Iris pigment epithelial cell (primary cell): Measurements from ENCODE around the gene FFAR2.

ENCODE experiments used
- DNase-seq: peaks from one replicate; pipeline ENCODE4 v3.0.0-alpha.2; 2011; ENCODE audit warnings: low read depth

The FFAR2 gene

DNA sequence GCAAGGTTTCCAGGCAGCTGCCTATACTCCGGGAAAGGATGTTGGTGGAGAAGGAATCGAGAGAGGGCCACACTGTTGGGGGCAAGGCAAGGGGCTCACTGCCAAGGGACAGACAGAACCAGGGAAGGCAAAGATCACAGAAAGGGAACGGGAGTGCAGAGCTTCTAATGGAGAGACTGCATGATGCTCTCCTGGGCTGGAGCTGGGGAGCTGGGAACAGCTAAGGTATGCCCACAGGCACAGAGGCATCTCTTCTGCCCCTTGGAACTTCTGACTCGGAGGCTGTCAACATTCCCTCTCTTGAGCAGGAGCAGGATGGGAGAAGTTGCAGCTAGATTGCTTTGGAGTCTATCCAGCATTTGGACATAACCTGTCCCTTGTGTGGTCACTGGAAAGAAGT lies 22.4 kb upstream of the FFAR2 start:
- DNase-seq, result no peak

DNA sequence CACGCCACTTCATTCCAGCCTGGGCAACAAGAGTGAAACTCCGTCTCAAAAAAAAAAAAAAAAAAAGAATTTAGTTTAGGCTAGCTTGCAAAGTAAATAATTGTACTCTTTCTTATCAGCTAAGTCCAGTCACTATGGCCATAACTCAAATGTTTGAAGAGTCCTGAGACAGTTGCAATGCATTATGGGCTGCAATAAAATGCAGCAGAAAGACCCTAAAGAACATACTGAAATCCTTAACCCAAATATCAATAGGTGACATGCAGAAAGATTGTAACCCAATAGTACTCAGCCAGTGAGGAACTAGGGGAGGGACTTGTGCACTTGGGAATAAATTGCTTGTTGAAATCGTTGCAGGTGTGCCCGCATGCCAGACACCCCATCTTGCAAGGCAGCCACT lies 20.9 kb upstream of the FFAR2 start:
- no peak for DNase-seq

DNA sequence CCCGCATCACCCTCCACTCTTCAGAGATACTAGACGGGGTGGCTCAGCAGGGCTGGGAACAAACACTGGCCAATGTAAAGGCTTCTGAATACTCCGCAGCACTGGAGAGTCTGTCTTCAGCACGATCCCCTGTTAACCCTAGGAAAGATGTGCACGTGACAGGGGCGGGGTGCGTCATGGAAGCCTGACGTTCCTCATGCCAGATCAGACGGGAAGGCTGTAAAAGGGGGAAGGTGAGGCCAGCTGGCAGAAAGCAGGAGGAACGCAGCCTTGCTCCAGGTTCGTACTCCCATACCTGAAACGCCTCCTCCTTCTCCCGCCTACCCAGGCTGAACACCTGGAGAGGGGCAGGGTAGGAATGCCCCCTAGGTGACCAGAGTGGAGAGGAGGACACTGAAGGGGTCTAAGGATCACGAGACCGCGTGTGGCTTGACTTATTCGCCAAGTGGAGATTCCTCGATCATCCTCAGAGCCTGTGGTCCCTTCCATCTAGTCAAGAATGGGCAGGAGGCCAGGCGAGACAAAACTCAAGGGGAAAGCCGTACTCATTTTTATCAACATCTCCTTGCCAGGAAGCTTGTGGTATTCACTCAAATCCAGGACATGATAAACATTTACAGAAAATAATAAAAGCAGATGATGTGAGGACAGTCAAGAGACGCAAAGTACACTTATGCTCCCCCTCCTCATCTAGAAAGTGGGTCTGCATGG lies 18.2 kb upstream of the FFAR2 start:
- no peak for DNase-seq

DNA sequence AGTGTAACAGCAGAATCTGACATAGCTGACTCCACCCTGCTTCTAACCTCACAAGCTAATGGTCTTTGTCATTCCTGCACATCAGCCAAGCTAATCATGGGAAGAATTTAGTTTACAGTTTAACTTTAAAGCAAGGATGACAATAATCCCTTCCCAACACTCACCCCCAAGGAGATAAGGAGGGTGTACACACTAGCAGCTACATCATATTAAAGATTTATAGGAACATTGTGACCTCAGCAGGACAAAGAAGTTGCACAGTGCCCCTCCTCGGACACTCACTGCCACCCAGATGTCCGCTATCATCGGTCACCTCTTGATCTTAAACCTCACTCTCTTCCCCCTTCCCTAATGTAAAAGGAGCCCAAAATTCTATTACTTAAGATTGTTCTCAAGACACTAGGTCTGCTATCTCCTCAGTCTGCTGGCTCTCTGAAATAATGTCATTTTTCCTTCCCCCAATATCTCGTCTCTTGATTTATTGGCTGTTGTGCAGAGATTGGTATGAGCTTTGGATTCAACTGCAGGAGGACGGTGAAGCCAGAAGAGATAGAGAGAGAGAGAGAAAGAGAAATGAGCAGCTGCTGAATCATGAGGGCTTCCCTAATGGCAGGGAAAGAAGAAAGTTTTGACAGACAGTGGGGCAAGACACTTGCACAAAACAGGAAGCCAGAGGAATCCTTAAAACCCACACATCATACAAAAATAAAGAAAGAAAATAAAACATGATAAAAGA lies 17.5 kb upstream of the FFAR2 start:
- DNase-seq, result peak; percentile 8

DNA sequence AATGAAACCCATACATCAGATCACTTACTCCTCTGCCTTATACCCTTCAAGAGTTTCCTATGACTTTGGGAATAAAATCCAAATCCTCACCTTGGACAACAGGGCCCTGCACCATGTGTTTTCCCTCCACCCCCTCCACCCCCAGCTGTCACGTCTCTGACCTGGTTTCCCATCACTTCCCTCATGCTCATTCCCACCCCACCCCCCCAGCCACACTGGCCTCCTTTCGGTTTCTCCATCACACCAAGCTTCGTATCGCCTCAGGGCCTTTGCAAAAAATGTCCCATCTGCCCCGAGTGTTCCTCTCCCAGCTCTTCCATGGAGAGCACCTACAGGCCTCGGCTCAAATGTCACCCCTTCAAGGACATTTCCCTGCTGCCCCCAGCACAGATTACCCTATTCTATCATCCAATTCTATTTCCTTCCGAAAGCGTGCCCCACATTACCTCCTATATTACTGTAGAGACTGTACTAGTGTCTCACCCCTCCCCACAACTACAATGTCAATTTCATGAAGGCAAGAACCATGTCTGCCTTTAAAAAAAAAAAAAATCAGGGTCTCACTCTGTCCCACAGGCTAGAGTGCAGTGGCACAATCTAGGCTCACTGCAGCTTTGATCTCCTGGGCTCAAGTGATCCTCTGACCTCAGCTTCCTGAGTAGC lies 16.8 kb upstream of the FFAR2 start:
- no peak for DNase-seq

DNA sequence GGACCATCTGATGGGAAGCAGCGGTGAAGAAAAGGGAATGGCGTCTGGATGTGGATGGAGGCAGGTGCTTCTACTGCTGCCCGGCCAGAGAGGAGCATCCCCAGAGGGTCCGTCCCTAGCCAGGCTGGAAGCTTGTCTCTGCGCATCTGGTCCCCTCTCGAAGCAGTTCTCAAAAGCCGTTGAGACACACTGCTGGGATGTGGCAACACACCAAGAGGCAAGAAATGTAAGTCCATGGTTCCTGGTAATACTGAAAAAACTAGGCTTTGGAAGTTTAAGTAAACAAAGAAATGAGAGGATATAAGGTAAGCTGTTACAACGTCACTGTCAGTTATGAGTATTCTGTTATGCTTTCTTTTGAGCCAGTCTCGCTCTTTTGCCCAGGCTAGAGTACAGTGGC lies 15.1 kb upstream of the FFAR2 start:
- no peak for DNase-seq

DNA sequence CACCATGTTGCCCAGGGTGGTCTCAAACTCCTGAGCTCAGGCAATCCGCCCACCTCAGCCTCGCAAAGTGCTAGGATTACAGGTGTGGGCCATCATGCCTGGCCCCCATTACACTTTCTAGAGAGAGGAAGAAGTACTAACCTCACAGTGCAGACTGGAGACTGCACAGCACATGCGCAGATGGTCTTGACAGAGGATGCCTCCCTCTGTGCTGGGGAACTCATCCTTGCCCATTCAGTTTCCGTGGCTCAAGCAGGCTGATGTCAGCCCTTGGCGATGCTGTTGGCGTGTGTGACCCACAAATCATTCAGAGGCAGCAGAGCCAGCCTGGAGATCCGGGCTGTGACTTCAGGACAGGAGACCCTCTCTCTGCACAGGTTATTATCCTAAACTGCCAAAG lies 14.6 kb upstream of the FFAR2 start:
- no peak for DNase-seq

DNA sequence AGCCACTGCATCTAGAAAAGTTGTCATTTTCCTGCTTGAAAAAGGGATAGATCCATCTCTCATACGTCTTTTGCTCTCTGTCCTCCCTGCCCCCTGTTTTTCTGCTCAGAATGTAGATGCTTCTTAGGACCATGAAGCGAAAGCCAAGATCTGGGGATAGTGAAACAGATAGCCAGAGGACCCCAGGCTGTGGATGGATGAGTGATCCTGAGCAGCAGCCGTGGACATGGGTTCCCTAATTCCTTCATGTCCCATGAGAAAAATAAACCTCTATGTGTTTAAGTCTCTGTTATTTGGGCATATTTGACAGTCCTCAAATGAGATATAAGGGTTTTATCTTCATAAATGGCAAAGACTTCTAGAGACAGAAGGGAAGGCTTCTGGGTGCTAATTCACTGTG lies 12.2 kb upstream of the FFAR2 start:
- no peak for DNase-seq

DNA sequence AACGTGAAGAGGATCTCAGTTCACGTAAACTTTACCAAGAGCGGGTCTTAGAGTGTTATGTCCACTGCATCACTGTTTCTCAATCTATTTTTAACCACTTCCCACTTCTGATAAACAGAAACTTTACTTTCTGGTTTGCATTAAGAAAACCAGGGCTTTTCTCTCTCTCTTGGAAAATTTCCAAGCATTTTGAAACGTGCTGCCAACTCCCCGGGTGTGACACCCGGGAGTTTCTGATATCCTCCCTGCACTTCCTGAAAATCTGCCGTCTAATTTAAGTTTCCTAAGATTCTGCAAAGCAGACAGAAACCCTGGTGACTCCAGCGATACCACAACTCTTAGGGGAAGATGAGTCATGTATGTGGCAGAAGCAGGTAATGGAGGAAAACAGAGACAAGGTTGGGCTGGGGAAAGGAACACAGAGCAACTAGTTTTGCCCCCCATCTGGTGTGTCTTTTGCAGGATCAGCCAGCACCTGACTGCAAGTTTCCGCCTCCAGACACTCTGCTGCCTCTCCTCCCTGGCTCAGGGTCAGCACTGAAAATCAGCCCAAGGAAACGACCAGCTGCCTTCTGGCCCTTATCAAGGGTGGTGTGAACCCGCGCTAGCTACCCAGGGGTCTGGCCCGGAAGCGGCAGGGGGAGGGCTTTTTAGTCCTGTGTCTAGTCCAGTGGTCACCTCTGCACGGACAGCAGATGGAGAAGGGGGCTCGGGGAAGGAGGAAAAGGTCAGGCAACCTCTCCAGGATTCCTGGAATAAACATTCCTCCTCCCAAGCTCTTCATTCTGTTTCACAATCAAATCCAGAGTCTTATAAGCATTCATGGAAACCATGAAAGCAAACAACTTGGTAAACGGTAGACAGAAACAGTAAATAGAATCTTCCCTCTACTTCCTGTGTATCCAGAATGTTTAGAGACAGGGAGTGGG lies 11.3 kb upstream of the FFAR2 start:
- DNase-seq, result peak; percentile 35

DNA sequence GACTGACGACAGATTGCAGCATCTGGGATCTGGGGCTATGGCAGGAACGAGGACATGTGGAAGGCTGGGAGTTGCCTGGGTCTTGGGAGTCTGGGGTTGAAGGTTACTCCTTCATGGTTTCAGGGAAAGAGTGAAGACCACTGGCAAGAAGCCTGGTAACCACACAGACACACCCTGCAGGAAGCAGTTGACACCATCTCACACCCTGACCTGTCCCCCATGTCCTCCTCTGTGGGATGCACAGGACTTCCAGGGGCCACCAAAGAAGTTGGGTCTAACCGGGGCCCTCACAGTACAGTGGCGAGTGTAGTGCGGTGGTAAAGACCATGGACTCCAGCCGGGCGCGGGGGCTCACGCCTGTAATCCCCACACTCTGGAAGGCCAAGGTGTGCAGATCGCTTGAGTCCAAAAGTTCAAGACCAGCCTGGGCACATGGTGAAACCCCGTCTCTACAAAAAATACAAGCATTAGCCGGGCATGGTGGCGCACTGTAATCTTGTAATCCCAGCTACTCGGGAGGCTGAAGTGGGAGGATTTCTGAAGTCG lies 10.6 kb upstream of the FFAR2 start:
- DNase-seq, result no peak

DNA sequence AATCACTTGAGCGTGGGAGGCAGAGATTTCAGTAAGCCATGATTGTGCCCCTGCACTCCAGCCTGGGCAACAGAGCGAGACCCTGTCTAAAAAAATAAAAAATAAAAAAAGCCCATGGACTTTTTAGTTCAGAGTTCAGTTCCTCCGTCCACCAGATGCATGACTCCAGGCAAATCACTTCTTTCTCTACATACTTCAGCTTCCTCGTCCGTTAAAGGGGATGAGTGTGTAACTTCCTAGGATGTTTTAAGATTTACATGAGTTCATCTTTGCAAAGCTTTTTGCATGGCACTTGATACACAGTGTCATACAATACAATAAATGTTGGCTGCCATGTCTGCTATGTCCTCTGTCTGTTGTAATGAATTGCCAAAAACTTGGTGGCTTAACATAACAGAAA lies 10.0 kb upstream of the FFAR2 start:
- DNase-seq, result no peak

DNA sequence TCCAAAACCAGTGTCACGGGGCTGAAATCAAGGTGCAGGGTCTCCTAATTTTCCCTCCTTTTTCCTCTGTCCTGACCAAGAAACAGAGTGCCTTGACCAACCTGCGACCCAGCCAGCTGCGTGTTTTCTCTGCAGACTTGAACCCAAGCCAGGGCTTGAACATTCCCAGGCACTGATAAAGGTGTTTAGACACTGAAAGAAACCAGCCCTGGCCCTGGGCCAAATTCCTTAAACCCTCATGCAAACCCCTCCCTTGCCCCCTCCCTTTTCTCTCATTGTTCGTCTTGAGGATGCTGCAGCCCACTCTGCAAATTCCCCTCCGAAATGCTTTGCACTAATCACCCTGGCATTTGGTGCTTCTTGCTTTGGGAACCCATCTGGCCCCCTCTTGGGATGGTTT lies 9.5 kb upstream of the FFAR2 start:
- no peak for DNase-seq

DNA sequence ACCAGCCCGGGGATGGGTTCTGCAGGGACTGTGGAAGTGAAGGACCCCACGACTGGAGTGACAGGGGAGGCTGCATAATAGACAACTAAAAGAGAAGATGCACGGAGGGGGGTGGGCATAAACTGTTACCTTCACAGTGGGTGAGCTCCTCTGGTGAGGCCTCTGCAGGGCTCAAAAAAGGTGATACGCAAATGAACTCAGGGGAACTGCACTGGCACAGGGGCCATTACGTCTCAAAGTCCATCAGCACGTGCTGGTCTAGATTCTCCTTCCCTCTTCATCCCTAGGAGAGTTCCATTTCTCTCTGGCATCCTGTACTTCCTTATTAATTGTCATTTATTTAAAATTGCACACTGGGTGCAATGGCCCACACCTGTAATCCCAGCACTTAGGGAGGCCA lies 8.1 kb upstream of the FFAR2 start:
- no peak for DNase-seq

DNA sequence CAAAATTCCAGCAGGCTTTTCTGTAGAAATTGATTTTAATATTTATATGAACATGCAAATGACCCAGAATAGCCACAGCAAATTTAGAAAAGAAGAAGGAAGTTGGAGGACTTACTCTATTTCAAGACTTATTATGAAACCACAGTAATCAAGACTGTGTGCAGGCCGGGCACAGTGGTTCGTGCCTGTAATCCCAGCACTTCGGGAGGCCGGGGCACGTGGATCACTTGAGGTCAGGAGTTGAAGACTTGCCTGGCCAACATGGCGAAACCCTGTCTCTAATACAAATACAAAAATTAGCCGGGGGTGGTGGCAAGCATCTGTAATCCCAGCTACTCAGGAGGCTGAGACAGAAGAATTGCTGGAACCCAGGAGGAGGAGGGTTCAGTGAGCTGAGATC lies 6.0 kb upstream of the FFAR2 start:
- no peak for DNase-seq

DNA sequence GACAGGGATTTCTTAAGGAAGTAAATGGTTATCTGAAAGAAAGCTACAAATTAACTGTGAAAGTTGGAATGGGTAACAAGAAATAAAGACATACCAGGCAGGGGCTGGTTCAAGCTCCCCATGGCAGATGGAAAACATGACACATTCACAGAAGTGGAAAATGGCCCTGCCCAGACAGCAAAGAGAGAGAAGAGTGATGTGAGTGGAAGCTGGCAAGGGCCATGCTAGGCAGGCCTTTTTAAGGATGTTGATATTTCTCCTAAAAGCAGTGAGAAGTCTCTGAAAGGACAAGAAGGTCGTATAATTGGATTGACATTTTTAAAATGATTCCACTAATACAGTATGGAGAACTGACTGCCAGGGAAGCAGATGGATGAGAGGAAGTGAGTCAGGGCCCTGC lies 3.3 kb upstream of the FFAR2 start:
- no peak for DNase-seq

DNA sequence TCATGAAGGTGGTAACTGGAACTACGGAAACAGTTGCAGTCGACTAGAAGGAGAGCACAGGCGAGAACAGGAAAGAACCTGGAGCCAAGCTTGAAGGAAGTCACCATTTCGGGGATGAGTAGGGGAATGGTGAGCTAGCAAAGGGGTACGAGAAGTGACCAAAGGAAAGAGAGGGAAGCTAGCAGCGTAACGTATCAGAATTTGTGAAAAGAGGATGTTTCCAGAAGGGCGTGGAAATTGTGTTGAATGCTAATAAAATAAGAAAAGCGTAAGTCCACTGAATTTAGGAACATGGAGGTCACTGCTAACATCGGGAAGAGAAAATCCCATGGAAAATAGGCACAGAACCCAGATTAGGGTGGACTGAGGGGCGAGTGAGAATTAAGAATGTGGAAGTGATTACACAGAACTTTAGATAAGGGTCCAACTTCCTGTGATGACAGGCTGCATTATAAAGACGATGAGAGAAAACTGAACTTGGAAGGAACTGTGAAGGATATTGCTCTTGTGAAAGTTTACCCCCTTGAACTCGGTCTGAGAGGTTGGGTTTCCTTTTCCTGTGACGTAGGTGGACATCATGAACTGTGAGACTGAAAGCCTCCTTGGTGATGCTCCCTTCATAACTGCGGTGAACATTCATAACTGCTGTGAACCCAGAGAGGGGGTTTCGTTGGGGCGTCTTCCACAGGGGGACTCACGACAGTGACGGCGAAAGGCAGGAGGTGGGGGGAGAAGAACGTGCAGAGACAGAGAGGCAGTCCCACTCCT lies 2.0 kb upstream of the FFAR2 start:
- no peak for DNase-seq

DNA sequence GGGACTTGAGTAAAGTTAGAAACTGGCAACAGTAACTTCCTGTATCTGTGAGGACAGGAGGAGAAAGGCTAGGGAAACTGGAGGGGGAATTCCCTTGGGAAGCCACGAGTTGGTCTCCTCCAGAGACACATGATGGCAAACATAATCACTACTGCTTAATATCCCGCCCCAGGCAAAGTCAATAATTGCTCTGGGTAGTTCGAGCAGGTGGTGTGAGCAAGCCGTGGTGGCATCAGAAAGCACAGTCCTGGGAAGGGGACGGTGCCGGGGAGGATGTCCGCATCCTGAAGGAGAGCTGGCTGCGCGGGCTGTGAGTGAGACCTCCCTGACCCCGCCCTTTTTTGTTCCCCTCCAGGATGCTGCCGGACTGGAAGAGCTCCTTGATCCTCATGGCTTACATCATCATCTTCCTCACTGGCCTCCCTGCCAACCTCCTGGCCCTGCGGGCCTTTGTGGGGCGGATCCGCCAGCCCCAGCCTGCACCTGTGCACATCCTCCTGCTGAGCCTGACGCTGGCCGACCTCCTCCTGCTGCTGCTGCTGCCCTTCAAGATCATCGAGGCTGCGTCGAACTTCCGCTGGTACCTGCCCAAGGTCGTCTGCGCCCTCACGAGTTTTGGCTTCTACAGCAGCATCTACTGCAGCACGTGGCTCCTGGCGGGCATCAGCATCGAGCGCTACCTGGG lies 1.4 kb downstream of the FFAR2 start:
- no peak for DNase-seq

DNA sequence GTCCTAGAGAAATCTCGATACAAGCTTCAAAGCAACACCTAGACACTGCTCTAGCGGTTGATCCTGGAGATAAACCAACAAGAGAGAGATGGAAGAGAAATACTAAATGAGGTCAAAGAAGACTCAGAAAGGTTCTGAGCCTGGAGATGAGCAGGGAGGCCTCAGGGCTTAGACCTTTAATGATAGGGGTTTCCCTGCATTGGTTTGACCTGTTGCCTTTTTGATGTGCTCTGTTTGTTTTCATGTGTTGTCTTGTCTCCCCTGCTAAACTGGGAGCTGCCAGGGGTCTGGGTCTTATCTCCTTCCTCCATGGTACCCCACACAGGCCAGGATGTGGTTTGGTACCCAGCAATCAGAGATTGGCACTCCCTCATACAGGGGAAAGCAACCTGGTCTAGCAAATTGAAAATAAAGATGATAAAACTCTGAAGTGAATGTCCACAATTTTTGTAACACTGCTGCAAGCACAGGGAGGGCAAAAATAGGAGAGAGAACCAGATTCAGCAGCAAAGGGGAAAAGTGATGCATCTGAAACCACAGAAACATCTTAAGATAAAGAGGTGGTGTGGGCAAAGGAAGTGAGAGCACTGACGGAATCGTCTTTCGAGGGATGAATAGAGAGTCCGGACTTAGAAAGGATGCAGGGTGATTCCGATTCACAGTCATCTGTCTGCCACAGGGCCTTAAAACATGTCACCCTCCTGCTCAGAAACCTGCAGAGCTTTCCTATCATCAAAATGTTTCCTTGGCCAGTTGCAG lies 3.5 kb downstream of the FFAR2 start:
- DNase-seq, result no peak

DNA sequence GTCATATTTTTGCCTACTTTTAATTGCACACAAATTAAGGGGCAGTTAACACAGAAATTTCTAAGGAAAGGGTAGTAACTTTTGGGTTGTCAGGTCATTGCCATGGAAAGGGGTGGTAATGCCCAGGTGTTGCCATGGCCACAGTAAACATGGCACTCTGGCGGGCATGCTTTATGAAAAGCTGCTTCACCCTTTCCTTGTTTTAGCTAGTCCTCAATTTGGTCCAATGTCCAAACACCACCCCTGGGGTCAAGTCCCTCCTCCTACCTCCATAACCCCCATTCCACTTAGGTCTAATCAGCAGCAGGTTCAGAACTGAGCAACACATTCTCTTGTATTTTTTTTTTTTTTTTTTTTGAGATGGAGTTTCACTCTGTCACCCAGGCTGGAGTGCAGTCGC lies 6.6 kb downstream of the FFAR2 start:
- DNase-seq, result no peak

DNA sequence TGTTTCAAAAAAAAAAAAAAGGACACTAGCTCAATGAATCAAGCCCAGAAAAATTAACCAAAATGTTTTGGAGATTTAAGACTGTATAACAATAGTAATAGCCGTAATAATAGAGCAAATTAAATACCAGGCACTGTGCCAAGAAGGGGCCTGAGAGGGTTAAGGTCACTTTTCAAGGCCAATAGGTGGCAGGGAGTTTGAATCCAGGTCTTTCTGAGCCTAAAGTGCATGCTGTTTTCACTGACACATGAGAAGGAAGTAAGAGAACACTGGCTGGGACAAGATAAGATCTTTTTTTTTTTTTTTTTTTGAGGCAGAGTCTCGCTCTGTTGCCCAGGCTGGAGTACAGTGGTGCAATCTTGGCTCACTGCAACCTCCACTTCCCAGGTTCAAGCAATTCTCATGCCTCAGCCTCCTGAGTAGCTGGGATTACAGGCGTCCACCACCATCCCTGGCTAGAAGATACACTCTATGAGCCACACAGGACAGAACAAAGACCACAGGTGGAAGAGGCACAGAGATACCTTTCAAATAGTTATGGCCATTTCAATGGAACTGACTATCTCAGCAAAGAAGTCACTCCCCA lies 7.7 kb downstream of the FFAR2 start:
- no peak for DNase-seq
